Activated CD4-positive, CD25-positive, alpha-beta regulatory T cell treated with anti-CD3 and anti-CD28 coated beads, Interleukin-2, amount 50 U/mL, for 72 hours (primary cell): ENCODE data around the gene PDE6H.

Experiments used
- DNase-seq: peaks from one replicate; pipeline ENCODE4 v3.0.0; 2021

Gene PDE6H

GRCh38 chr12:14972816-14973215 is at the start of gene PDE6H:
Gene PDE6H, plus strand, starts transcription at chr12:14973042. Its CDS starts 4,971 bp downstream, at chr12:14978013.
- no peak for DNase-seq

- no peak for DNase-seq
Observed at GRCh38 chr12:14923944-14924343, 48.9 kb upstream of the PDE6H start.

- DNase-seq: no peak
Observed at GRCh38 chr12:14924541-14924940, 48.3 kb upstream of the PDE6H start.

GRCh38 chr12:14927267-14927666 is 45.6 kb upstream of the PDE6H start:
- DNase-seq: no peak

- DNase-seq: no peak
Observed at GRCh38 chr12:14928931-14929330, 43.9 kb upstream of the PDE6H start.

GRCh38 chr12:14930299-14930698 is 42.5 kb upstream of the PDE6H start:
- DNase-seq: no peak

GRCh38 chr12:14931359-14931758 is 41.5 kb upstream of the PDE6H start:
- no peak for DNase-seq

- DNase-seq: no peak
Observed at GRCh38 chr12:14931791-14932560, 40.9 kb upstream of the PDE6H start.

GRCh38 chr12:14934511-14934910 is 38.3 kb upstream of the PDE6H start:
- DNase-seq: no peak

- DNase-seq: no peak
Observed at GRCh38 chr12:14935031-14935430, 37.8 kb upstream of the PDE6H start.

GRCh38 chr12:14936224-14936861 is 36.5 kb upstream of the PDE6H start:
- no peak for DNase-seq

- no peak for DNase-seq
Observed at GRCh38 chr12:14937014-14937413, 35.8 kb upstream of the PDE6H start.

- DNase-seq: no peak
Observed at GRCh38 chr12:14937689-14938088, 35.2 kb upstream of the PDE6H start.

- no peak for DNase-seq
Observed at GRCh38 chr12:14938301-14938700, 34.5 kb upstream of the PDE6H start, which contains the start of gene ERP27. Gene ERP27, minus strand, starts transcription at chr12:14938537. Its CDS starts 29 bp downstream, at chr12:14938508.

- DNase-seq: no peak
Observed at GRCh38 chr12:14941369-14941768, 31.5 kb upstream of the PDE6H start.

GRCh38 chr12:14942196-14942931 is 30.5 kb upstream of the PDE6H start:
- DNase-seq: no peak

- no peak for DNase-seq
Observed at GRCh38 chr12:14946162-14946561, 26.7 kb upstream of the PDE6H start.

- DNase-seq: no peak
Observed at GRCh38 chr12:14946861-14947260, 26.0 kb upstream of the PDE6H start.

GRCh38 chr12:14948672-14949071 is 24.2 kb upstream of the PDE6H start:
- no peak for DNase-seq

- DNase-seq: no peak
Observed at GRCh38 chr12:14949631-14950030, 23.2 kb upstream of the PDE6H start.

- no peak for DNase-seq
Observed at GRCh38 chr12:14950421-14950820, 22.4 kb upstream of the PDE6H start.

GRCh38 chr12:14950982-14951746 is 21.7 kb upstream of the PDE6H start:
- no peak for DNase-seq

- no peak for DNase-seq
Observed at GRCh38 chr12:14951851-14952250, 21.0 kb upstream of the PDE6H start.
